Right atrium auricular region (tissue), 2 donors: Measurements from ENCODE around the gene MOB3A. TPM values are rescaled to one million over a fixed set of nuclear protein-coding genes. Genes with fewer than 3 reads are reported as not detected.

Source experiments
- DNase-seq: peaks from one replicate; pipeline ENCODE4 v3.0.0-alpha.2; 2019; ENCODE audit warnings: low spot score
- H3K27ac ChIP-seq, 2 donors: fragments of 200-600 bp; sonication (generic); 1 replicate in 1 of 2; 2 replicates in 1 of 2; pipeline ENCODE4 v1.5.1; 2016 to 2019
- H3K27me3 ChIP-seq, 2 donors: fragments of 200-600 bp; sonication (generic); one replicate each; pipeline versions ENCODE4 v1.5.1 to v1.6.0; 2017 to 2019
- H3K36me3 ChIP-seq: fragments of 200-600 bp; sonication (generic); one replicate; pipeline ENCODE4 v1.5.1; 2016
- H3K4me1 ChIP-seq, 2 donors: fragments of 200-600 bp; sonication (generic); one replicate each; pipeline versions ENCODE4 v1.5.1 to v1.6.0; 2017 to 2019
- H3K4me3 ChIP-seq, 2 donors: fragments of 200-600 bp; sonication (generic); 1 replicate in 1 of 2; 2 replicates in 1 of 2; pipeline ENCODE4 v1.5.1; 2017 to 2019; ENCODE audit warnings: mild to moderate bottlenecking in 1 of 2, moderate library complexity in 1 of 2
- H3K9me3 ChIP-seq, 2 donors: fragments of 200-600 bp; sonication (generic); one replicate each; pipeline ENCODE4 v1.5.1; 2019
- CTCF ChIP-seq, 2 donors: fragments of 200-600 bp; sonication (generic); IDR thresholded peaks; one replicate each; pipeline ENCODE4 v1.5.1; 2019; ENCODE audit warnings: antibody characterized with exemption in 2 of 2
- total RNA-seq, 2 donors: library from RNA; depleted of rRNA; stranded (reverse); fragments of >200 nt; gene quantifications; one replicate each; pipeline ENCODE4 v1.1.0, GENCODE V29; 2016

Gene MOB3A
- total RNA-seq, 2 donors from 2014 or later = 19.7 to 29.4 TPM

- peaks cover 56% of the 10 kb centered on the region for H3K36me3 ChIP-seq
- TF ChIP-seq CTCF (IDR thresholded peaks at IDR 0.05) = no peak
- H3K9me3 ChIP-seq = peaks cover 0 to 10% of the 10 kb centered on the region in 2 donors
- no peak overlapping the region for H3K4me3 ChIP-seq
- H3K27me3 ChIP-seq = no peaks in the 10 kb centered on the region
- peaks cover 0 to 52% of the 10 kb centered on the region in 2 donors for H3K4me1 ChIP-seq
- no peak for DNase-seq
- peak overlapping the region; percentile 93 to 98 for H3K27ac ChIP-seq
Measured at GRCh38 chr19:2039089-2039958, 56.8 kb downstream of the MOB3A start.

- Histone ChIP-seq H3K36me3 (peaks cover 54% of the 10 kb centered on the region), H3K27me3 (no peaks in the 10 kb centered on the region), H3K27ac (peak overlapping the region; percentile 93 to 98), H3K4me1 (peaks cover 0 to 45% of the 10 kb centered on the region in 2 donors), H3K9me3 (peaks cover 0 to 10% of the 10 kb centered on the region in 2 donors), H3K4me3 (no peak overlapping the region)
- DNase-seq = no peak
- no peak for TF ChIP-seq CTCF (IDR thresholded peaks at IDR 0.05)
Measured at GRCh38 chr19:2038284-2039088, 57.6 kb downstream of the MOB3A start.

- Histone ChIP-seq H3K4me1 (peaks cover 0 to 45% of the 10 kb centered on the region in 2 donors), H3K27me3 (no peaks in the 10 kb centered on the region), H3K36me3 (peaks cover 47% of the 10 kb centered on the region), H3K9me3 (peaks cover 0 to 10% of the 10 kb centered on the region in 2 donors), H3K4me3 (no peak overlapping the region), H3K27ac (peak overlapping the region in 1 of 2 donors; percentile 98)
- DNase-seq = no peak
- TF ChIP-seq CTCF (IDR thresholded peaks at IDR 0.05) = no peak
Measured at GRCh38 chr19:2037651-2038255, 58.4 kb downstream of the MOB3A start.

- Histone ChIP-seq H3K36me3 (peaks cover 37% of the 10 kb centered on the region), H3K27me3 (no peaks in the 10 kb centered on the region), H3K4me1 (peaks cover 0 to 47% of the 10 kb centered on the region in 2 donors), H3K4me3 (no peak overlapping the region), H3K9me3 (peaks cover 0 to 10% of the 10 kb centered on the region in 2 donors), H3K27ac (no peak overlapping the region)
- DNase-seq = no peak
- TF ChIP-seq CTCF (IDR thresholded peaks at IDR 0.05) = no peak
Measured at GRCh38 chr19:2036424-2036823, 59.7 kb downstream of the MOB3A start.

GRCh38 chr19:2035590-2035991, 60.5 kb downstream of the MOB3A start:
- H3K27ac ChIP-seq = no peak overlapping the region
- H3K27me3 ChIP-seq = no peaks in the 10 kb centered on the region
- H3K4me1 ChIP-seq = peaks cover 0 to 47% of the 10 kb centered on the region in 2 donors
- peaks cover 29% of the 10 kb centered on the region for H3K36me3 ChIP-seq
- no peak for TF ChIP-seq CTCF (IDR thresholded peaks at IDR 0.05)
- no peak overlapping the region for H3K4me3 ChIP-seq
- no peak for DNase-seq
- peaks cover 0 to 10% of the 10 kb centered on the region in 2 donors for H3K9me3 ChIP-seq
